Activated CD4-positive, alpha-beta memory T cell treated with anti-CD3 and anti-CD28 coated beads, Interleukin-2, amount 10 ng/mL, durations not matched to agents 7 days and 5 days (primary cell): ENCODE data around the gene PRKD3. TPM values are rescaled to one million over a fixed set of nuclear protein-coding genes. Genes with fewer than 3 reads are reported as not detected.
"Not testable (repeated sequence)": the region's sequence is repeated elsewhere in the genome, so short reads cannot be mapped to it uniquely, and the experiment has no call there.

Source experiments
- CTCF ChIA-PET: fragments of 350-600 bp; sonication (Branson Sonifier 250); formaldehyde crosslinking; loops from one replicate; lab custom pipeline; 2021; ENCODE audit warnings: antibody characterized with exemption, inconsistent platforms; lab: Charles Lee
- POLR2A ChIA-PET: fragments of 350-600 bp; sonication (Branson Sonifier 250); formaldehyde crosslinking; loops from one replicate; lab custom pipeline; 2021; ENCODE audit warnings: antibody characterized with exemption; lab: Charles Lee
- DNase-seq: peaks from one replicate; pipeline ENCODE4 v3.0.0-alpha.2; 2020
- H3K27ac Mint-ChIP-seq: one replicate; pipeline ENCODE4 v1.8.0; 2021; ENCODE audit warnings: mild to moderate bottlenecking, mixed read lengths
- H3K27me3 Mint-ChIP-seq: one replicate; pipeline ENCODE4 v1.8.0; 2021; ENCODE audit warnings: mixed read lengths
- H3K36me3 Mint-ChIP-seq: one replicate; pipeline ENCODE4 v1.8.0; 2021; ENCODE audit warnings: low read depth, mixed read lengths
- H3K4me1 Mint-ChIP-seq: one replicate; pipeline ENCODE4 v1.8.0; 2021; ENCODE audit warnings: mixed read lengths
- H3K4me3 Mint-ChIP-seq: one replicate; pipeline ENCODE4 v1.8.0; 2021; ENCODE audit warnings: mild to moderate bottlenecking, mixed read lengths
- H3K9me3 Mint-ChIP-seq: one replicate; pipeline ENCODE4 v1.8.0; 2021; ENCODE audit warnings: mixed read lengths
- total RNA-seq, 2 experiments: library from RNA; stranded (reverse); gene quantifications; one replicate each; pipeline ENCODE4 v1.2.3, GENCODE V29; 2021

Gene PRKD3
- total RNA-seq, 2 experiments from 2014 or later = 19.3 to 20.6 TPM

- H3K4me3 Mint-ChIP-seq = no peak overlapping the region
- no peaks in the 10 kb centered on the region for H3K9me3 Mint-ChIP-seq
- POLR2A ChIA-PET = no interaction called here
- DNase-seq = no peak
- no peaks in the 10 kb centered on the region for H3K27me3 Mint-ChIP-seq
- no peaks in the 10 kb centered on the region for H3K4me1 Mint-ChIP-seq
- peaks cover 3% of the 10 kb centered on the region for H3K36me3 Mint-ChIP-seq
- CTCF ChIA-PET = no interaction called here
- H3K27ac Mint-ChIP-seq = no peak overlapping the region
These were observed 29.1 kb downstream of the PRKD3 start for GRCh38 chr2:37295469-37296073.

GRCh38 chr2:37294858-37295257, 29.8 kb downstream of the PRKD3 start:
- H3K4me3 Mint-ChIP-seq, POLR2A ChIA-PET, H3K4me1 Mint-ChIP-seq, CTCF ChIA-PET, H3K9me3 Mint-ChIP-seq, H3K27me3 Mint-ChIP-seq, DNase-seq, H3K27ac Mint-ChIP-seq, H3K36me3 Mint-ChIP-seq: not testable (repeated sequence)

DNA sequence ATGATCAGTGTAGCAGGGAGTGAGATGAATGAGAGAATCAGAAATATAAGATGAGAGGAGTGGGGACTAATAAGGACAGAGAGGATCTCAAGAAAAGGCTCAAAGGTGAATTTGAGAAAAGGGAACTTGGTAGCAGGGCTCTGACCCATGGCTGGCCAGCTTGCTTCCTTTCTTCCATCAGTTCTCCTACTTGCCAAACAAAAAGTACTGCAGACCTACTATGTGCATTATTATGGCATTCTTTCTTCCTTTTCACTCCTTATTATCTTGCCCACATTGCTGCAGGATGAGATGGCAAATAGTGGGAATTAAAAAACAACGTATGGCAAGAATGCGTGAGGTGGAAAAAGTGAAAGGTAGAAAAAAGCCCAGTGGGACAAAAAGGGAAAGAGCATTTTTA, 33.0 kb downstream of the PRKD3 start:
- peaks cover 4% of the 10 kb centered on the region for H3K36me3 Mint-ChIP-seq
- H3K4me1 Mint-ChIP-seq = no peaks in the 10 kb centered on the region
- no peak overlapping the region for H3K27ac Mint-ChIP-seq
- H3K27me3 Mint-ChIP-seq = no peaks in the 10 kb centered on the region
- CTCF ChIA-PET = no interaction called here
- DNase-seq = no peak
- no peak overlapping the region for H3K4me3 Mint-ChIP-seq
- H3K9me3 Mint-ChIP-seq = no peaks in the 10 kb centered on the region
- POLR2A ChIA-PET = no interaction called here

- no peaks in the 10 kb centered on the region for H3K9me3 Mint-ChIP-seq
- H3K27me3 Mint-ChIP-seq = no peaks in the 10 kb centered on the region
- POLR2A ChIA-PET = no interaction called here
- DNase-seq = peak; percentile 18
- CTCF ChIA-PET = interaction anchor here (0.6 to 1.1 kb wide), 2 partner anchors 20 to 382 kb away, joined by 3 read pairs; no protein-coding TSS in a partner anchor
- H3K4me3 Mint-ChIP-seq = no peak overlapping the region
- no peaks in the 10 kb centered on the region for H3K4me1 Mint-ChIP-seq
- H3K27ac Mint-ChIP-seq = no peak overlapping the region
- peaks cover 4% of the 10 kb centered on the region for H3K36me3 Mint-ChIP-seq
These were observed 36.7 kb downstream of the PRKD3 start for GRCh38 chr2:37287966-37288365.

- ChIA-PET POLR2A (no interaction called here), CTCF (interaction anchor here (1.5 to 2.4 kb wide), 3 partner anchors 106 to 116 kb away, joined by 3 to 9 read pairs (median 4); no protein-coding TSS in a partner anchor)
- Mint-ChIP-seq H3K27me3 (no peaks in the 10 kb centered on the region), H3K9me3 (no peaks in the 10 kb centered on the region), H3K4me3 (no peak overlapping the region), H3K4me1 (no peaks in the 10 kb centered on the region), H3K36me3 (peaks cover 12% of the 10 kb centered on the region), H3K27ac (no peak overlapping the region)
- no peak for DNase-seq
These were observed 40.3 kb downstream of the PRKD3 start for GRCh38 chr2:37284381-37284780.

DNA sequence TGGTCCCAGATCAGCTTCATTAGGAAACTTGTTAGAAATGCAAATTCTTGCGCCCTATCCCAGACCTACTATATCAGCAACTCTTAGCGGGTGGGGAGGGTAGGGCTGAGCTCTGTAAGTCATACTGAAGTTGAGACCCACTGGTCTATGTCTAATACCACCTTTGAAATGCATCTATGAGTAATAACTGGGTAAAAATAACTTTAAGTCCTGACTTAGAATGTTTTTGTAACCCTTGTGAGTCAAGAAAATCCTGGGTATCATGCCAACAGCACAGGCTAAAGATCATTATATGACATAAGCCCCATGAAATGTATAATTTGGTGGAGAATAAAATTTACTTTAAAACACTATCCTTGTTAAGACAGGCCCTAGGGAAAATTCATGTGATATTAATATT, 41.4 kb downstream of the PRKD3 start:
- no peaks in the 10 kb centered on the region for H3K9me3 Mint-ChIP-seq
- no peak for DNase-seq
- ChIA-PET POLR2A (interaction anchor here (0.7 kb wide), 1 partner anchor 129 kb away, joined by 3 read pairs; no protein-coding TSS in a partner anchor), CTCF (no interaction called here)
- H3K36me3 Mint-ChIP-seq = peaks cover 12% of the 10 kb centered on the region
- no peaks in the 10 kb centered on the region for H3K27me3 Mint-ChIP-seq
- H3K27ac Mint-ChIP-seq = no peak overlapping the region
- H3K4me3 Mint-ChIP-seq = no peak overlapping the region
- no peaks in the 10 kb centered on the region for H3K4me1 Mint-ChIP-seq

- H3K36me3 Mint-ChIP-seq = peaks cover 12% of the 10 kb centered on the region
- H3K27ac Mint-ChIP-seq = no peak overlapping the region
- no peaks in the 10 kb centered on the region for H3K4me1 Mint-ChIP-seq
- DNase-seq = no peak
- ChIA-PET POLR2A (interaction anchor here (0.7 kb wide), 1 partner anchor 128 kb away, joined by 3 read pairs; no protein-coding TSS in a partner anchor), CTCF (no interaction called here)
- no peak overlapping the region for H3K4me3 Mint-ChIP-seq
- no peaks in the 10 kb centered on the region for H3K9me3 Mint-ChIP-seq
- H3K27me3 Mint-ChIP-seq = no peaks in the 10 kb centered on the region
These were observed 41.9 kb downstream of the PRKD3 start for GRCh38 chr2:37282746-37283145.

DNA sequence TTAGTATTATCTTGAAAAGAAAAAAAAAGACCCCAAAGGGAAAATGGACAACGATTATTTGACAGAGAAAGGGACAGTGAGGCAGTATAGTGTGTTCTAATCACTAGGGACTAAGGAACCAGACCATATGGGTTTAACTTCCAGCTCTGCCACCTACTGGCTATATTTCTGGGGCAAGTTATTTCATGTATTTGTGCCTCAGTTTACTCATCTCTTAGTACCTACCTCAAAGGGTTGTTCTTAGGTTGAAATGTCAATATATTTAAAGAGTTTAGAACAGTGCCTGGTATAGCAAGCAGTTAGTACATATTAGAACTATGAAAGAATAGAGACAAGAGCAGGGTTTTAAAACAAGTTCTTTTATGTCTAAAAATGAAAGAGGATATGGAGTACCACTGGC, 42.7 kb downstream of the PRKD3 start:
- Mint-ChIP-seq H3K27me3 (no peaks in the 10 kb centered on the region), H3K9me3 (no peaks in the 10 kb centered on the region), H3K4me1 (no peaks in the 10 kb centered on the region), H3K27ac (no peak overlapping the region), H3K4me3 (no peak overlapping the region), H3K36me3 (peaks cover 8% of the 10 kb centered on the region)
- no peak for DNase-seq
- ChIA-PET POLR2A (no interaction called here), CTCF (no interaction called here)

DNA sequence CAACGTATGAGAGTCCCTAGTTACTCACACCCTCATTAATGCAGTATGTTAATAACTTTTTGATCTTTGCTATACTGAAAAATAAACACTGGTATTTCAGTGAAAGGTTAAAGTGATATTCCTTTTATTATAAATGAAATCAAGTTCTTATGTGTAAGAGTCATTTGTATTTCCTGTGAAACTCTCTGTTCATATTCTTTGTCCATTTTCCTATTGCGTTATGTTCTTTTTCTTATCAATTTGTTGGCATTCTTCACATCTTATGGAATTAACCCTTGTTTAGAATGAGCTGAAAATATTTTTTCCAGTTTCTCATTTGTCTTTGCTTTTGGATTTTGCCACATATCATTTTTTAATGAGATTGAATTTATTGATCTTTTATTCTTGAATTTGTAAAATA, 48.3 kb downstream of the PRKD3 start:
- DNase-seq = no peak
- POLR2A ChIA-PET = no interaction called here
- Mint-ChIP-seq H3K4me1 (no peaks in the 10 kb centered on the region), H3K27me3 (no peaks in the 10 kb centered on the region), H3K4me3 (no peak overlapping the region), H3K27ac (no peak overlapping the region), H3K36me3 (peaks cover 8% of the 10 kb centered on the region), H3K9me3 (no peaks in the 10 kb centered on the region)
- CTCF ChIA-PET = no interaction called here

Other genes with a start within 250 kb of the PRKD3 start
- gene HEATR5B, start 240.5 kb downstream of the PRKD3 start, total RNA-seq = 10 to 100 TPM; 18.3 to 19.3 TPM
- 1 to 10 TPM; 9.0 to 9.2 TPM for gene GPATCH11, start 240.3 kb downstream of the PRKD3 start, total RNA-seq
- gene EIF2AK2, start 167.9 kb downstream of the PRKD3 start, total RNA-seq = 100 to 1,000 TPM; 136 to 142 TPM
- not detected for gene SULT6B1, start 136.2 kb downstream of the PRKD3 start, total RNA-seq
- 10 to 100 TPM; 32.9 to 36.3 TPM for gene CEBPZOS, start 128.3 kb downstream of the PRKD3 start, total RNA-seq
- gene CEBPZ, start 93.2 kb downstream of the PRKD3 start, total RNA-seq = 10 to 100 TPM; 42.7 to 43.7 TPM
- gene NDUFAF7, start 93.2 kb downstream of the PRKD3 start, total RNA-seq = 10 to 100 TPM; 17.7 to 19.4 TPM
- gene QPCT, start 19.8 kb upstream of the PRKD3 start, total RNA-seq = not detected